CD4-positive, alpha-beta memory T cell (primary cell): ENCODE data around the gene ZBTB49. TPM values are rescaled to one million over a fixed set of nuclear protein-coding genes. Genes with fewer than 3 reads are reported as not detected.
A peak's percentile ranks its signal among the peaks of the same experiment; 100 is the strongest.

Experiments
- CTCF ChIA-PET: fragments of 350-600 bp; sonication (Branson Sonifier 250); formaldehyde crosslinking; loops from one replicate; lab custom pipeline; 2021; ENCODE audit warnings: inconsistent platforms; ENCODE audit not compliant: partially characterized antibody; lab: Charles Lee
- POLR2A ChIA-PET: fragments of 350-600 bp; sonication (Branson Sonifier 250); formaldehyde crosslinking; loops from one replicate; lab custom pipeline; 2021; ENCODE audit not compliant: partially characterized antibody; lab: Charles Lee
- DNase-seq, 5 donors: peaks; one replicate each; pipeline versions ENCODE4 v3.0.0 to v3.0.0-alpha.2; 2020 to 2022; ENCODE audit warnings: mixed read lengths in 1 of 5
- H3K27ac ChIP-seq: one replicate; pipeline ENCODE4 v1.7.0; 2013; ENCODE audit warnings: low read depth, low read length
- H3K27me3 ChIP-seq: 2 replicates; pipeline ENCODE4 v1.7.0; 2013; ENCODE audit warnings: mild to moderate bottlenecking, low read length, moderate library complexity; ENCODE audit not compliant: insufficient read depth
- H3K36me3 ChIP-seq: 2 replicates; pipeline ENCODE4 v1.7.0; 2013; ENCODE audit warnings: mild to moderate bottlenecking, low read length, moderate library complexity; ENCODE audit not compliant: insufficient read depth
- H3K4me1 ChIP-seq: 2 replicates; pipeline ENCODE4 v1.7.0; 2013; ENCODE audit warnings: mild to moderate bottlenecking, low read length, moderate library complexity; ENCODE audit not compliant: insufficient read depth
- H3K4me3 ChIP-seq, 2 donors: one replicate each; pipeline ENCODE4 v1.7.0; 2013; ENCODE audit warnings: low read length in 2 of 2, mild to moderate bottlenecking in 1 of 2
- H3K9me3 ChIP-seq, 2 donors: one replicate each; pipeline ENCODE4 v1.7.0; 2013; ENCODE audit warnings: low read length in 2 of 2, control low read depth in 1 of 2; ENCODE audit not compliant: control insufficient read depth in 1 of 2
- H3K27ac Mint-ChIP-seq, 7 donors: one replicate each; pipeline ENCODE4 v1.8.0; 2020 to 2021; ENCODE audit warnings: mixed read lengths in 7 of 7, mild to moderate bottlenecking in 6 of 7, inconsistent platforms in 3 of 7, moderate library complexity in 3 of 7
- H3K27me3 Mint-ChIP-seq, 2 donors: one replicate each; pipeline ENCODE4 v1.8.0; 2020 to 2021; ENCODE audit warnings: mixed read lengths in 2 of 2
- H3K36me3 Mint-ChIP-seq, 2 donors: one replicate each; pipeline ENCODE4 v1.8.0; 2020 to 2021; ENCODE audit warnings: mixed read lengths in 2 of 2, inconsistent platforms in 1 of 2, mild to moderate bottlenecking in 1 of 2
- H3K4me1 Mint-ChIP-seq, 4 donors: one replicate each; pipeline ENCODE4 v1.8.0; 2020 to 2021; ENCODE audit warnings: mixed read lengths in 4 of 4, mild to moderate bottlenecking in 1 of 4
- H3K4me3 Mint-ChIP-seq, 8 donors: one replicate each; pipeline ENCODE4 v1.8.0; 2020 to 2021; ENCODE audit warnings: mixed read lengths in 8 of 8, mild to moderate bottlenecking in 7 of 8, moderate library complexity in 6 of 8, inconsistent platforms in 3 of 8
- H3K9me3 Mint-ChIP-seq, 8 donors: one replicate each; pipeline ENCODE4 v1.8.0; 2020 to 2021; ENCODE audit warnings: mixed read lengths in 8 of 8, mild to moderate bottlenecking in 5 of 8, inconsistent platforms in 3 of 8, moderate library complexity in 1 of 8
- intact Hi-C: fragments of 100-400 bp; cut with micrococcal nuclease; formaldehyde crosslinking; loops from one replicate; pipeline ENCODE4 v1.15.1; 2023
- polyA plus RNA-seq, 2 donors: library from polyadenylated mRNA; unstranded; fragments of 300-500 nt; fragmentation: Illumina TruSeq; gene quantifications; one replicate each; pipeline ENCODE4 v1.2.3, GENCODE V29; 2021
- total RNA-seq, 2 experiments: library from RNA; stranded (reverse); gene quantifications; one replicate each; pipeline ENCODE4 v1.2.3, GENCODE V29; 2021

Gene ZBTB49
- total and polyA plus RNA-seq, 4 experiments from 2014 or later, result 5.3 to 20.0 (median 12.3) TPM

DNA sequence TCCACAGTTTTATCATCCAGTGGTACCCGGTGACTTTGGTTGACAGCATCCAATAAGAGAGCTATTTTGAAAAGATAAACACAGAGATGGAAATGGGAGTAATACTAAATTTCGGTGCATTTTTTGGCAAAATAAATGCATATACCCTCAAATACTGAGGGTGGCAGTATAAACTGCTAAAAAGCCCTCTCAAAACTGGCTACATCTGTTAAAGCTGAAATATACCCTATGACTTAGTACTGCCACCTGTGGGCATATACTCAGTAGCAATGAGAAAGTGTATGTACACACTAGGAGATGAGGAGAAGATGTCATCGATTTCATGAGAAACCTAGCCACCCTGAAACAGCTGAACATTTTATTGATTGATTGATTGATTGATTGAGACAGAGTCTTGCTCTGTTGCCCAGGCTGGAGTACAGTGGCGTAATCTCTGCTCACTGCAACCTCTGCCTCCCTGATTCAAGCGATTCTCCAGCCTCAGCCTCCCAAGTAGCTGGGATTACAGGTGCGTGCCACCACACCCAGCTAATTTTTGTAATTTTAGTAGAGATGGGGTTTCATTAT, 29.8 kb upstream of the ZBTB49 start:
- Histone ChIP-seq H3K9me3 (no peaks in the 10 kb centered on the region), H3K4me3 (no peak overlapping the region), H3K27me3 (no peaks in the 10 kb centered on the region), H3K36me3 (no peaks in the 10 kb centered on the region), H3K27ac (no peak overlapping the region), H3K4me1 (no peaks in the 10 kb centered on the region)
- no peaks in the 10 kb centered on the region for H3K9me3 Mint-ChIP-seq
- ChIA-PET CTCF (interaction anchor here (0.6 to 3.7 kb wide), 33 partner anchors 8 to 206 kb away, joined by 3 to 161 read pairs (median 5); partner anchors contain the start of gene TMEM128), POLR2A (interaction anchor here (0.6 to 2.8 kb wide), 22 partner anchors 9 to 202 kb away, joined by 3 to 33 read pairs (median 3); partner anchors contain the start of genes LYAR, TMEM128 and ZBTB49)
- peaks cover 4 to 11% (median 8%) of the 10 kb centered on the region in 4 donors for H3K4me1 Mint-ChIP-seq
- no peaks in the 10 kb centered on the region for H3K36me3 Mint-ChIP-seq
- H3K4me3 Mint-ChIP-seq, result no peak overlapping the region
- peak; percentile 49 to 72 (median 64) for DNase-seq
- intact Hi-C loops, result loop anchor here (1.0 kb wide), 3 partner anchors 10 to 170 kb away; no protein-coding TSS in a partner anchor
- H3K27me3 Mint-ChIP-seq, result no peaks in the 10 kb centered on the region
- peak overlapping the region in 5 of 7 donors; percentile 21 to 83 (median 68) for H3K27ac Mint-ChIP-seq

DNA sequence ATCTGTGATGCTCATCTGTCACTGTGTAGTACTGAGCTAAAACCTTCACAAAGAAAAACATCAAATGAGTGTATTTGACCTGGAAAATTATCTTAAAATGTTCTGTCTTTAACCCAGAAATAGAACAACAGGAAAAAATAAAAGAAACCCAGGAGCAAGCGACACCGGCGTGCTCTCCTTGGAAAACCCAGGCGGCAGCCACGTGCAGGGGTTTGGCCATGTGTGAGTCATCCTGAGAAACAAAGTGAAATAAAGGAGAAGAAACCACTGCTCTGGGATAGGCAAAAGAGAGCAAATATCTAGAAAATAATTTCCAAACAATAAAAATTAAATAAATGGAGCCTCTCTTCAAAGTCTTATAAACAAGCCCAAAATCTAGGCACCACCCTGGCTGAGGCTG, 22.1 kb upstream of the ZBTB49 start:
- ChIA-PET POLR2A (interaction anchor here (1.1 to 3.3 kb wide), 8 partner anchors 9 to 194 kb away, joined by 3 to 33 read pairs (median 7); partner anchors contain the start of genes LYAR, NSG1, TMEM128 and ZBTB49), CTCF (interaction anchor here (1.0 to 4.0 kb wide), 4 partner anchors 9 to 68 kb away, joined by 3 to 35 read pairs (median 13); no protein-coding TSS in a partner anchor)

DNA sequence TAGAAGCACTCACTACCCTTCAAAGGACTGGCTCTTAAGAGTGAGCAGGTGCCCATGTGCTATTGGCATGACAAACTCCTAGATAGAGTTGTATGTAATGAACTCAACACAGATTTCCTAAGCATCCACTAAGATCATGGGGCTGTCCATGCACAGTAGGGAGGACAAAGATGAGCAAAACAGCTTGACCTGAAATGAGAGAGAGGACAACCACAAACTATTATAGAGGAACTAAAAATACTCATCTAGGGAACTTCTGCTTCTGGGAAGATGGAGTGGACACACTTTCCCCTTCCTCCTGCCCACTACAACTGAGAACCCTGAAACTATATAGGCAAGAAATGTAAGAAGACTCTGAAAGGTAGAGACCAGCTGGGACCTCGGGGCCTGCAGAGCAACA, 21.3 kb upstream of the ZBTB49 start:
- H3K36me3 ChIP-seq, result peaks cover 16% of the 10 kb centered on the region
- Mint-ChIP-seq H3K36me3 (peaks cover 42 to 45% of the 10 kb centered on the region in 2 donors), H3K4me3 (peak overlapping the region; percentile 59 to 88 (median 72)), H3K27me3 (no peaks in the 10 kb centered on the region), H3K9me3 (peaks cover 0 to 2% (median 0%) of the 10 kb centered on the region in 8 donors), H3K4me1 (peaks cover 22 to 49% (median 34%) of the 10 kb centered on the region in 4 donors), H3K27ac (peak overlapping the region; percentile 94 to 98 (median 97))
- H3K27ac ChIP-seq, result peak overlapping the region; percentile 76
- intact Hi-C loops, result loop anchor here (1.0 kb wide), 1 partner anchor 22 kb away; the partner anchor contains the start of genes LYAR and ZBTB49
- CTCF ChIA-PET, result interaction anchor here (2.0 to 4.0 kb wide), 3 partner anchors 10 to 67 kb away, joined by 11 to 35 read pairs (median 15); no protein-coding TSS in a partner anchor
- no peaks in the 10 kb centered on the region for H3K9me3 ChIP-seq
- peaks cover 50% of the 10 kb centered on the region for H3K4me1 ChIP-seq
- POLR2A ChIA-PET, result interaction anchor here (0.8 to 3.3 kb wide), 12 partner anchors 8 to 307 kb away, joined by 3 to 33 read pairs (median 8); partner anchors contain the start of genes LYAR, NSG1, TMEM128 and ZBTB49
- H3K27me3 ChIP-seq, result no peaks in the 10 kb centered on the region
- no peak for DNase-seq
- H3K4me3 ChIP-seq, result peak overlapping the region in 1 of 2 donors; percentile 21

More for the DNA sequence above, 22.1 kb upstream of the ZBTB49 start:
- H3K9me3 Mint-ChIP-seq, result peaks cover 0 to 2% (median 0%) of the 10 kb centered on the region in 8 donors
- H3K4me1 Mint-ChIP-seq, result peaks cover 22 to 49% (median 34%) of the 10 kb centered on the region in 4 donors
- Histone ChIP-seq H3K27me3 (no peaks in the 10 kb centered on the region), H3K4me3 (no peak overlapping the region), H3K27ac (peak overlapping the region; percentile 27), H3K9me3 (no peaks in the 10 kb centered on the region), H3K36me3 (peaks cover 9% of the 10 kb centered on the region), H3K4me1 (peaks cover 50% of the 10 kb centered on the region)
- peaks cover 34 to 40% of the 10 kb centered on the region in 2 donors for H3K36me3 Mint-ChIP-seq
- peak overlapping the region; percentile 73 to 98 (median 94) for H3K27ac Mint-ChIP-seq
- no peak for DNase-seq
- H3K27me3 Mint-ChIP-seq, result no peaks in the 10 kb centered on the region
- peak overlapping the region in 5 of 8 donors; percentile 15 to 67 (median 51) for H3K4me3 Mint-ChIP-seq
- intact Hi-C loops, result no loop called here

DNA sequence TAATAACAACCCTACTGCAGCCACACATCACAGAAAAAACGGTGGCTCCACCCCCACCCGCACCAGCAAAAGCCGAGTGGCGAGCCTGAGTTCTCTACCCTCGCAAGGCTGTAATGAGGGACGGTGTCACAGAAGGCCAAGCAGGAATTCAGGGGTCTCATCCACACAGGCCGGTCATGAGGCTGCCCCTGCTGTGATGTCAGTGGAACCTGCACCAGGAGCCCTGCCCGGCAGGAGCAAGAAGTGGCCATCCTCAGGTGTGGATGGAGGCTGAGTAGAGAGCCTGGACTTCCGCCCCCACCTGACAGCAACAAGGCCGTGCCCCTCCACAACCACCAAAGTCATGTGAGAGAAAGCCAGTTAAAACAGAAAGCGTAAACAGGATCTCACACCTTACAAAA, 20.7 kb upstream of the ZBTB49 start:
- intact Hi-C loops, result loop anchor here (1.0 kb wide), 1 partner anchor 21 kb away; the partner anchor contains the start of genes LYAR and ZBTB49

DNA sequence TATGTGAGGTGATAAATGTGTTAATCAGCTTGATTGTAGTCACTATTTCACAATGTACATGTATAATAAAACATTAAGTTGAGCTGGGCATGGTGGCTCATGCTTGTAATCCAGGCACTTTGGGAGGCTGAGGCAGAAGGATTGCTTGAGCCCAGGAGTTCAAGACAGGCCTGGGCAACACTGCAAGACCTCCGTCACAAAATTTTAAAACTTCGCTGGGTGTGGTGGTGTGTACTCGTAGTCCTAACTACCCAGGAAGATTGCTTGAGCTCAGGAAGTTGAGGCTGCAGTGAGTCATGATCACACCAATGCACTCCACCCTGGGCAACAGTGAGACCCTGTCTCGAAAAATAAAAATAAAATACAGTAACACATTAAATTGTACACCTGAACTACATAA, 20.2 kb upstream of the ZBTB49 start:
- peak overlapping the region; percentile 76 for H3K27ac ChIP-seq
- Mint-ChIP-seq H3K27ac (peak overlapping the region; percentile 94 to 98 (median 97)), H3K27me3 (no peaks in the 10 kb centered on the region), H3K36me3 (peaks cover 50 to 54% of the 10 kb centered on the region in 2 donors), H3K4me3 (peak overlapping the region; percentile 59 to 88 (median 70)), H3K9me3 (peaks cover 0 to 2% (median 0%) of the 10 kb centered on the region in 8 donors), H3K4me1 (peaks cover 26 to 49% (median 32%) of the 10 kb centered on the region in 4 donors)
- peaks cover 23% of the 10 kb centered on the region for H3K36me3 ChIP-seq
- ChIA-PET CTCF (interaction anchor here (0.7 to 4.0 kb wide), 5 partner anchors 11 to 1622 kb away, joined by 3 to 35 read pairs (median 5); no protein-coding TSS in a partner anchor), POLR2A (interaction anchor here (1.0 to 3.3 kb wide), 11 partner anchors 9 to 306 kb away, joined by 3 to 33 read pairs (median 9); partner anchors contain the start of genes LYAR, NSG1, TMEM128 and ZBTB49)
- intact Hi-C loops, result loop anchor here (1.0 kb wide), 2 partner anchors 10 to 20 kb away; partner anchors contain the start of genes LYAR and ZBTB49
- no peaks in the 10 kb centered on the region for H3K9me3 ChIP-seq
- no peaks in the 10 kb centered on the region for H3K27me3 ChIP-seq
- DNase-seq, result peak; percentile 53 to 81 (median 73)
- no peak overlapping the region for H3K4me3 ChIP-seq
- H3K4me1 ChIP-seq, result peaks cover 50% of the 10 kb centered on the region

More for the DNA sequence above, 20.7 kb upstream of the ZBTB49 start:
- no peaks in the 10 kb centered on the region for H3K9me3 ChIP-seq
- peaks cover 50% of the 10 kb centered on the region for H3K4me1 ChIP-seq
- Mint-ChIP-seq H3K4me1 (peaks cover 24 to 49% (median 34%) of the 10 kb centered on the region in 4 donors), H3K9me3 (peaks cover 0 to 2% (median 0%) of the 10 kb centered on the region in 8 donors), H3K27me3 (no peaks in the 10 kb centered on the region), H3K4me3 (peak overlapping the region; percentile 59 to 88 (median 72)), H3K27ac (peak overlapping the region; percentile 94 to 98 (median 97)), H3K36me3 (peaks cover 45 to 49% of the 10 kb centered on the region in 2 donors)
- DNase-seq, result peak; percentile 67 to 77 (median 75)
- peaks cover 18% of the 10 kb centered on the region for H3K36me3 ChIP-seq
- peak overlapping the region; percentile 76 for H3K27ac ChIP-seq
- H3K27me3 ChIP-seq, result no peaks in the 10 kb centered on the region
- ChIA-PET POLR2A (interaction anchor here (0.8 to 3.3 kb wide), 14 partner anchors 8 to 306 kb away, joined by 3 to 33 read pairs (median 6); partner anchors contain the start of genes LYAR, NSG1, TMEM128 and ZBTB49), CTCF (interaction anchor here (0.7 to 4.0 kb wide), 5 partner anchors 10 to 1622 kb away, joined by 3 to 35 read pairs (median 5); no protein-coding TSS in a partner anchor)
- peak overlapping the region in 1 of 2 donors; percentile 21 for H3K4me3 ChIP-seq

DNA sequence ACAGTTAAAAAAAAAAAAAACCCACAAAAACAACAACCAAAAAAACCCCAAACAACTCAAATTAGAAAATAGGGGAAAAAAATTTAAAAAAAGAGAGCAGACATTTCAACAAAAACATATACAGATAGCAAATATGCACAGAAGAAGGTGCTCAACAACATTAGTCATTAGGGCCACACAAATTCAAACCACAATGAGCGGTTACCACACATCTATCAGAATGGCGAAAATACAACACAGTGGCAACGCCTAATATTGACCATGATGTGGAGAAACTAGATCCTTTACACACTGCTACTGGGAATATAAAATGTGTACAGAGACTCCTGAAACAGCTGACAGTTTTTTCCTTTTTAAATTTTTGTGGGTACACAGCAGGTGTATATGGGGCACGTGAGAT, 19.5 kb upstream of the ZBTB49 start:
- H3K4me3 Mint-ChIP-seq, result peak overlapping the region in 7 of 8 donors; percentile 8 to 74 (median 53)

More for the DNA sequence above, 19.5 kb upstream of the ZBTB49 start:
- H3K36me3 ChIP-seq, result peaks cover 27% of the 10 kb centered on the region
- Mint-ChIP-seq H3K4me1 (peaks cover 26 to 49% (median 32%) of the 10 kb centered on the region in 4 donors), H3K27ac (peak overlapping the region; percentile 94 to 98 (median 95)), H3K27me3 (no peaks in the 10 kb centered on the region), H3K36me3 (peaks cover 54 to 56% of the 10 kb centered on the region in 2 donors), H3K9me3 (peaks cover 0 to 2% (median 0%) of the 10 kb centered on the region in 8 donors)
- ChIA-PET CTCF (interaction anchor here (1.0 to 4.0 kb wide), 4 partner anchors 11 to 192 kb away, joined by 3 to 35 read pairs (median 10); no protein-coding TSS in a partner anchor), POLR2A (interaction anchor here (0.5 to 3.3 kb wide), 13 partner anchors 10 to 305 kb away, joined by 3 to 33 read pairs (median 7); partner anchors contain the start of genes LYAR, NSG1, TMEM128 and ZBTB49)
- peak in 2 of 5 donors; percentile 7 to 10 for DNase-seq
- intact Hi-C loops, result loop anchor here (1.0 kb wide), 1 partner anchor 10 kb away; no protein-coding TSS in a partner anchor
- peaks cover 50% of the 10 kb centered on the region for H3K4me1 ChIP-seq
- H3K4me3 ChIP-seq, result no peak overlapping the region
- no peaks in the 10 kb centered on the region for H3K9me3 ChIP-seq
- no peaks in the 10 kb centered on the region for H3K27me3 ChIP-seq
- peak overlapping the region; percentile 76 for H3K27ac ChIP-seq
